Nephron (organoid): Measurements from ENCODE around the gene VPREB3.
A peak's percentile ranks its signal among the peaks of the same experiment; 100 is the strongest.

Experiments
- H3K27ac Mint-ChIP-seq, 3 experiments: 2 replicates each; pipeline ENCODE4 v1.8.0; 2020; ENCODE audit warnings: mixed read lengths in 3 of 3, mild to moderate bottlenecking in 2 of 3, moderate library complexity in 1 of 3
- H3K27me3 Mint-ChIP-seq: 2 replicates; pipeline ENCODE4 v1.8.0; 2021; ENCODE audit warnings: low read depth, mild to moderate bottlenecking, moderate library complexity, mixed read lengths
- H3K36me3 Mint-ChIP-seq: 2 replicates; pipeline ENCODE4 v1.8.0; 2020; ENCODE audit warnings: low read depth, mixed read lengths
- H3K4me1 Mint-ChIP-seq: 2 replicates; pipeline ENCODE4 v1.8.0; 2020; ENCODE audit warnings: mixed read lengths
- H3K4me3 Mint-ChIP-seq, 3 experiments: 2 replicates each; pipeline ENCODE4 v1.8.0; 2020; ENCODE audit warnings: mild to moderate bottlenecking in 3 of 3, mixed read lengths in 3 of 3, moderate library complexity in 2 of 3
- H3K9me3 Mint-ChIP-seq: 2 replicates; pipeline ENCODE4 v1.8.0; 2020; ENCODE audit warnings: mixed read lengths
- TF ChIP-seq, protein P1 (sequence below), 3 experiments: fragments of 200-600 bp; sonication (generic); IDR thresholded peaks; one replicate each; pipeline ENCODE4 v1.5.0; 2021; ENCODE audit warnings: antibody characterized with exemption in 3 of 3; ENCODE audit not compliant: unreplicated experiment in 3 of 3

VPREB3 gene

DNA sequence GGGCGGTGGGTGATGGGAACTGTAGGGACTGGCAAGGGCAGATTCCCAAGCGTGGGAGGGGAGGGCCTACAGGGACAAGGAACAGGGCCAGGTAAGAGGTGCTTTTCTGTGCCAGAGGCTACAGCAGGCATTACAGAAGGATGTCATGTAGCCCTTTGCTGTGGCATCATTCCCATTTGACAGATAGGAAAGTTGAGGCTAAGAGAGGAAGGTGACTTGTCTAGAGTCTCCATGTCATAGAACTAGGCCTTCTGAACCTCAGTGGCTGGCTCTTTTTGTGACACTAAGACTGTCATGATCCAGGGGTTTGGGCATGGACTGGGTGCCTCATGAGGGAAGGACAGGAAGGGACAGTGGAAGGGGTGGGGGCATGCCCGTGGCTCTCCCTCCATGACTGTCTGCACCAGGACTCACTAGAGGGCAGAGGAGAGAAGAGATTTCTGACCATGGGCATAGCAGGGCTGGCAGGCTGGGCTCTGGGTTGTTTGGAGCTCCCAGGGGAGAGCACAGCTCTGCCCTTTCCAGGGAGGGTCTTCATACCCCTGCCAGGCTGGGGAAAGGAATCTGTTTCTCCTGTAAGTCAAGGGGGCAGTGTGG lies 21.7 kb upstream of the VPREB3 start:
- no peaks in the 10 kb centered on the region for H3K27me3 Mint-ChIP-seq
- H3K27ac Mint-ChIP-seq = peak overlapping the region in 2 of 3 experiments; percentile 14 to 40
- H3K36me3 Mint-ChIP-seq = peaks cover 3% of the 10 kb centered on the region
- H3K4me1 Mint-ChIP-seq = peaks cover 41% of the 10 kb centered on the region
- no peaks in the 10 kb centered on the region for H3K9me3 Mint-ChIP-seq
- TF ChIP-seq, protein P1, sequence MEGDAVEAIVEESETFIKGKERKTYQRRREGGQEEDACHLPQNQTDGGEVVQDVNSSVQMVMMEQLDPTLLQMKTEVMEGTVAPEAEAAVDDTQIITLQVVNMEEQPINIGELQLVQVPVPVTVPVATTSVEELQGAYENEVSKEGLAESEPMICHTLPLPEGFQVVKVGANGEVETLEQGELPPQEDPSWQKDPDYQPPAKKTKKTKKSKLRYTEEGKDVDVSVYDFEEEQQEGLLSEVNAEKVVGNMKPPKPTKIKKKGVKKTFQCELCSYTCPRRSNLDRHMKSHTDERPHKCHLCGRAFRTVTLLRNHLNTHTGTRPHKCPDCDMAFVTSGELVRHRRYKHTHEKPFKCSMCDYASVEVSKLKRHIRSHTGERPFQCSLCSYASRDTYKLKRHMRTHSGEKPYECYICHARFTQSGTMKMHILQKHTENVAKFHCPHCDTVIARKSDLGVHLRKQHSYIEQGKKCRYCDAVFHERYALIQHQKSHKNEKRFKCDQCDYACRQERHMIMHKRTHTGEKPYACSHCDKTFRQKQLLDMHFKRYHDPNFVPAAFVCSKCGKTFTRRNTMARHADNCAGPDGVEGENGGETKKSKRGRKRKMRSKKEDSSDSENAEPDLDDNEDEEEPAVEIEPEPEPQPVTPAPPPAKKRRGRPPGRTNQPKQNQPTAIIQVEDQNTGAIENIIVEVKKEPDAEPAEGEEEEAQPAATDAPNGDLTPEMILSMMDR (IDR thresholded peaks at IDR 0.05; ENCODE audit: unreplicated experiment in 3 of 3) = no peak
- peak overlapping the region in 1 of 3 experiments; percentile 36 for H3K4me3 Mint-ChIP-seq

DNA sequence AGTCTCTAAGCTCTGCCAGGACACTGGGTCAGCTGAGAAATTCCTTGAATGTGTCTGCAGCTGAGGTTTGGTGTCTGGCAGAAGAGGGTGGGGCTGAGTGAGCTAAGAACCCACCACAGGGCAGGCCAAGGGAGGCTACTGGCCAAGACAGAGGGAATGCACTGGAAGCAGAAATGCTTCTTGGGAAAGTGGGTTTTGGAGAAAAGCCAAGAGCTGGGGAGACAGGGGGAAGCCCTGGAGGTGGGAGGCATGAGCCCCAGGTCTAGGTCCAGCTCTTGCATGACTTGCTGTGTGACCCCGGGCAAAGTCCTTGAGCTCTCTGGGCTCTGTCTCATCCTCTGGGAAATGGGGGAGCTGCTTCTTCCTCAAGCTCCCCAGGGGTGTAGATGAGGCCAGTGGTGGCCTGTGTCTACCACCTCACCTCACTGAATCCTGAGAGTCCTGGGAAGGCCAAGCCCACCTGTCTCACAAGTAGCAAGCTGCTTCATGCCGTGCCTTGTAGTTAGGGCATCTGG lies 20.8 kb upstream of the VPREB3 start:
- Mint-ChIP-seq H3K36me3 (peaks cover 3% of the 10 kb centered on the region), H3K27ac (peak overlapping the region; percentile 14 to 71 (median 63))
- TF ChIP-seq, protein P1 (IDR thresholded peaks at IDR 0.05; ENCODE audit: unreplicated experiment in 3 of 3) = no peak

DNA sequence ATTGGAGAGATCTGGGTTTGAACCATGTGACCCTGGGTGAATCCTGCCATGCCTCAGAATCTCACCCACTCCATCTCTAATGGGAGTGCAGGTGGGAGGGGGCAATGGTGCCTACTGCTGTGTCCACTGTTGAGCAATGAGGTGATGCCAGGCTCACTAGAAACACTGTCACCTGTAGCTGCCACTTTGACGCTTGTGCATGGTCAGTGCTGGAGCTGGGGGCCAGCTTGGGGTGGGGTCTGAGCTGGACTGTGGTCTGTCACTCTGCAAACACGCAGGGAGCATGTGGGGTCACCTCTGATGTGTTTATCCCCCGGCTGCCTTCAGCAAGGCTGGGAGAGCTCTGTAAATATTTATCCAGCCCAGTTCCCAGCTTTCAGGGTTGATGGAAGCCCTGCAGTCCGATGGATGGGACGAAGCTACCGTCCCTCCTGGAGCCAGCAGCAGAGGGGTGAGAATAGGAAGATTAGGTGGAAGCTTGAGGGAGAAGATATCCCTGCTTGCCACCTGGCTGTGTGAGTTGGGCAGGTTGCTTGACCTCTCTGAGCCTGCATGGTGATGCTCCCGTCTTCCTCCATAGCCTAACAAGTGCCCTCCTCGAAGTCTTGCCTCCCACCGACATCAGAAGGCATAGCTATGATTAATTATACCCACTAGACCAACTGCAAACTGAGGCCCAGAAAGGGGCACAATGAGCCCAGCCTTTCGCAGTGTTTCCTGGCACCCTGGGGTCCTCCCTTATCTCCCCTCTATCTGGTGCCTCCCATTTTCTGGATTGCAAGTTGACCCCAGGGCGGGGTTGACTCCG lies 20.1 kb upstream of the VPREB3 start:
- Mint-ChIP-seq H3K4me3 (peak overlapping the region; percentile 78 to 87 (median 81)), H3K27ac (peak overlapping the region; percentile 14 to 71 (median 63)), H3K4me1 (peaks cover 43% of the 10 kb centered on the region), H3K36me3 (no peaks in the 10 kb centered on the region), H3K27me3 (no peaks in the 10 kb centered on the region), H3K9me3 (no peaks in the 10 kb centered on the region)
- TF ChIP-seq, protein P1 (IDR thresholded peaks at IDR 0.05; ENCODE audit: unreplicated experiment in 3 of 3) = no peak

More for the DNA sequence above, 20.8 kb upstream of the VPREB3 start:
- peaks cover 42% of the 10 kb centered on the region for H3K4me1 Mint-ChIP-seq
- H3K4me3 Mint-ChIP-seq = peak overlapping the region; percentile 78 to 87 (median 81)
- H3K9me3 Mint-ChIP-seq = no peaks in the 10 kb centered on the region
- H3K27me3 Mint-ChIP-seq = no peaks in the 10 kb centered on the region

DNA sequence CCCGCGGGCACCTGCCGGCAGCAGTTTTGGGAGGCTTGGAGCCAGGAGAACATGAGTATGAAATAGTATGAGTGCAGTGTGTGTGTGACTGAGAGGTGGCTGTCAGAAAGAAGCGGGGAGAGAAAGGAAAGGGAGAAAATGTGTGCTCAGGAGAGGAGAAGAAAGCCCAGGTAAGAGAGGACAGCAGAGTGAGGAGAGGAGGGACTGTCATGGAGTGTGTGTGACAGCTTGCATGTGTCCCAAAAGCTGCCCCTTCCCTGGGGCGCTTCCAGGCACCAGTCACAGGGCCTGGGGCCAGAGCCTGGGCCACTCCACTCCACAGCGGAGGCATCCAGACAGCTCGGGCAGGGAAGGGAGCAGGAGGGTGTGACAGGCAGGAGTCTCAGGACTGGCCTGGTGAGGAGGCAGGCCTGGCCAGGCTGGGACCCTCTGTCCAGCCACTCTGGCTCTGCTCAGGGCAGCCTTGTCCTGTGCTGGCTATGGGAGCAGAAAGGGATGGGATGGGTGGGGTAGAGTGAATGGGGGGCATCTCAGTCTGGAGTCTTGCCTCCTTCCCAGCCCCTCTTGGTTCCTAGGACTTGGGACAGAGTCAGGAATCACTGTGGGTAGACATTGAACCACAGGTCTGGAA lies 19.4 kb upstream of the VPREB3 start:
- Mint-ChIP-seq H3K4me1 (peaks cover 47% of the 10 kb centered on the region), H3K4me3 (peak overlapping the region; percentile 78 to 87 (median 81)), H3K27me3 (no peaks in the 10 kb centered on the region), H3K9me3 (no peaks in the 10 kb centered on the region), H3K27ac (peak overlapping the region; percentile 9 to 57 (median 28)), H3K36me3 (no peaks in the 10 kb centered on the region)
- TF ChIP-seq, protein P1 (IDR thresholded peaks at IDR 0.05; ENCODE audit: unreplicated experiment in 3 of 3) = no peak

DNA sequence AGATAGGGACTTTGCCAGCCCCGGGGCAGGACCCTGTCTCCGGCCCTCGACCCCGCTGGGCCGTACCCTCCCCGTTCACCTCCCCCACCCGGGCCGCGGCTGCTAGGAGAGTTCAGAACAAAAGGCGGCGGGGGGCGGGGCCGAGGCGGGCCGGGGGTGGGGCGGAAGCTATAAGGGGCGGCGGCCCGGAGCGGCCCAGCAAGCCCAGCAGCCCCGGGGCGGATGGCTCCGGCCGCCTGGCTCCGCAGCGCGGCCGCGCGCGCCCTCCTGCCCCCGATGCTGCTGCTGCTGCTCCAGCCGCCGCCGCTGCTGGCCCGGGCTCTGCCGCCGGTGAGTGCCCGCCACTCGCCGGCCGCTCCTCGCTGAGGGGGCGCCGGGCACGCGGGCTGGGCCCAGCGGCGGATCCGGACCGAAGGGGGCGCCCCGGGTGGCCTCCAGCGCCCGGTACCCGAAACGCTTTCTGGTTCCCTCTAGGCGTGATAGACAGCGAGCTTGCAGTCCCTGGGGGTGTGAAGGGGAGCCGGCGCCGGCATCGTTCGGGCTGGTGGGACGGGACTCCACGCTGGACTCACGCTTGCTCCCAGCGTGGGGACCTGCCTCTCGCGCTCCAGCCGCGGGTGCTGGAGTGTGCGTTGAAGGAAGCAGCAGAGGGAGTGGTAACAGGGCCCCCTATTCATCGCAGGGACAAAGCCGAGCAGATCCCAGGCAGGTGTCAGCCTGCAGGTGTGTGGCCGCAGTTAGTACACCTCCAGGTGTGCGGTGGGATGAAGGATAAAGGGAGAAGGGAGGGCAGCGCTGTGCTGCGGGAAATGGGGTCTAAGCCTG lies 18.6 kb upstream of the VPREB3 start, which contains the start of gene MMP11:
TSS of gene MMP11 (plus strand) at position 201 of the 825 bp plus-strand sequence. CDS start at position 223, 22 bp downstream.
- Mint-ChIP-seq H3K4me1 (peaks cover 47% of the 10 kb centered on the region), H3K27ac (peak within 1 kb of the TSS; percentile 9 to 57 (median 28)), H3K36me3 (no peaks in the 10 kb centered on the region), H3K9me3 (no peaks in the 10 kb centered on the region), H3K27me3 (no peaks in the 10 kb centered on the region), H3K4me3 (peak within 1 kb of the TSS; percentile 78 to 87 (median 87))
- TF ChIP-seq, protein P1 (IDR thresholded peaks at IDR 0.05; ENCODE audit: unreplicated experiment in 3 of 3) = no peak
